ENCODE data around the gene NAIF1.

DNA sequence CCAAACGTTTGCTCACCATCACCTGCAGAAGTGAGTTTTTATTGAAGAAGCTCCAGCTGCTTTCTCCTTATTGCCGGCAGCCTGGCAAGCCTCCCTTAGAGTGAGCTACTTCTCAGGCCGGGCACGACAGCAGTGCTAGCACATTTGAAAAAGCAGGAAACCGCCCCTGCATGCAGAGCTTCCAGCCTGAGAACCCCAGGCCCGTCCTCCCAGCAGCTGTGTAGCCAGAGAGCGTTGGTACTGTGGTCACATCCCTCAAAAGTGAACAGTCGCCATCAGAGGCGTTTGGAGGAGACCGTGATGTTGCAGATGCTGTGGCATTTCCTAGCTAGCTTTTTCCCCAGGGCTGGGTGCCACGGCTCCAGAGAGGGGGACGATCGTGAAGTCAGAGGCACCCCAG, 24.5 kb upstream of the NAIF1 start:
- TF ChIP-seq YY1 (IDR thresholded peaks at IDR 0.05; ENCODE audit: low read depth) = no peak
- no peak for TF ChIP-seq TCF12 (IDR thresholded peaks at IDR 0.05; ENCODE audit: low read depth)
- TF ChIP-seq, protein P1, sequence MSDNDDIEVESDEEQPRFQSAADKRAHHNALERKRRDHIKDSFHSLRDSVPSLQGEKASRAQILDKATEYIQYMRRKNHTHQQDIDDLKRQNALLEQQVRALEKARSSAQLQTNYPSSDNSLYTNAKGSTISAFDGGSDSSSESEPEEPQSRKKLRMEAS (IDR thresholded peaks at IDR 0.05) = no peak
- no peak for TF ChIP-seq CEBPB (IDR thresholded peaks at IDR 0.05)
- no peak for TF ChIP-seq TAF1 (IDR thresholded peaks at IDR 0.05; ENCODE audit: low read depth)
- TF ChIP-seq EP300 (IDR thresholded peaks at IDR 0.05; ENCODE audit: borderline replicate concordance) = no peak

All from Ishikawa (cell line).